HepG2 (cell line): Measurements from ENCODE around the gene RHD. TPM values are rescaled to one million over a fixed set of nuclear protein-coding genes. Genes with fewer than 3 reads are reported as not detected.

Experiments used
- AGO1 ChIP-seq: fragments of 200-400 bp; formaldehyde crosslinking; IDR thresholded peaks from 2 replicates; pipeline ENCODE4 v1.6.1; 2017; ENCODE audit warnings: mild to moderate bottlenecking, low read depth, low read length, moderate library complexity; ENCODE audit not compliant: poor library complexity, severe bottlenecking
- ELF3 ChIP-seq: IDR thresholded peaks from 2 replicates; pipeline ENCODE4 v1.6.1; 2016; ENCODE audit warnings: missing genetic modification reagents, missing compliant biosample characterization
- FOXK1 ChIP-seq: sonication (generic); formaldehyde crosslinking; IDR thresholded peaks from 2 replicates; pipeline ENCODE4 v1.4.0; 2020; ENCODE audit warnings: low read depth, missing genetic modification reagents, borderline replicate concordance
- HNF4G ChIP-seq, 2 experiments: sonication (generic) in 1 of 2; formaldehyde crosslinking in 1 of 2; IDR thresholded peaks; 2 replicates each; pipeline versions ENCODE4 v1.4.0 to v1.6.1; 2011 to 2020; ENCODE audit warnings: borderline replicate concordance in 2 of 2, low read depth in 2 of 2, mild to moderate bottlenecking in 2 of 2, low read length in 1 of 2, missing genetic modification reagents in 1 of 2, moderate library complexity in 1 of 2
- KDM1A ChIP-seq: IDR thresholded peaks from 2 replicates; pipeline ENCODE4 v1.6.1; 2016; ENCODE audit warnings: missing compliant biosample characterization
- MBD4 ChIP-seq: IDR thresholded peaks from 2 replicates; pipeline ENCODE4 v1.6.1; 2012; ENCODE audit warnings: low read length, inconsistent platforms, borderline replicate concordance
- MYNN ChIP-seq: sonication (generic); formaldehyde crosslinking; IDR thresholded peaks from 2 replicates; pipeline ENCODE4 v1.4.0; 2020; ENCODE audit warnings: mild to moderate bottlenecking, low read depth, missing genetic modification reagents
- NCOA2 ChIP-seq: sonication (generic); formaldehyde crosslinking; IDR thresholded peaks from 2 replicates; pipeline ENCODE4 v1.8.0; 2022; ENCODE audit warnings: inconsistent platforms
- NFE2L2 ChIP-seq: fragments of 150-350 bp; IDR thresholded peaks from 2 replicates; pipeline ENCODE4 v1.6.1; 2014; ENCODE audit warnings: low read length
- NR2F2 ChIP-seq: IDR thresholded peaks from 2 replicates; pipeline ENCODE4 v1.6.1; 2012; ENCODE audit warnings: low read depth, inconsistent platforms, borderline replicate concordance
- NR3C1 ChIP-seq: sonication (generic); formaldehyde crosslinking; IDR thresholded peaks from 2 replicates; pipeline ENCODE4 v1.4.0; 2020; ENCODE audit warnings: missing genetic modification reagents
- NRL ChIP-seq: sonication (generic); formaldehyde crosslinking; IDR thresholded peaks from 2 replicates; pipeline ENCODE4 v1.5.0; 2020; ENCODE audit warnings: missing genetic modification reagents, mild to moderate bottlenecking, moderate library complexity, borderline replicate concordance
- PCBP2 ChIP-seq: fragments of 200-400 bp; formaldehyde crosslinking; optimal IDR thresholded peaks from 2 replicates; pipeline ENCODE3; 2018; ENCODE audit warnings: low read length, low read depth; ENCODE audit not compliant: poor library complexity, severe bottlenecking
- SRSF9 ChIP-seq: fragments of 200-400 bp; formaldehyde crosslinking; IDR thresholded peaks from 2 replicates; pipeline ENCODE4 v1.6.1; 2018; ENCODE audit warnings: borderline replicate concordance, mild to moderate bottlenecking, low read depth, low read length; ENCODE audit not compliant: insufficient read depth, poor library complexity, severe bottlenecking
- TAF1 ChIP-seq: sonication (generic); formaldehyde crosslinking; IDR thresholded peaks from 2 replicates; pipeline ENCODE4 v1.4.0; 2020; ENCODE audit warnings: missing genetic modification reagents
- TEAD3 ChIP-seq: optimal IDR thresholded peaks from 2 replicates; pipeline ENCODE3; 2016; ENCODE audit warnings: borderline replicate concordance
- ZNF337 ChIP-seq: sonication (generic); formaldehyde crosslinking; IDR thresholded peaks from 2 replicates; pipeline ENCODE4 v1.5.1; 2020; ENCODE audit warnings: missing genetic modification reagents, low read depth, mild to moderate bottlenecking, borderline replicate concordance
- ZNF549 ChIP-seq: sonication (generic); formaldehyde crosslinking; IDR thresholded peaks from 2 replicates; pipeline ENCODE4 v1.5.0; 2020; ENCODE audit warnings: missing genetic modification reagents
- ZNF567 ChIP-seq: sonication (generic); formaldehyde crosslinking; IDR thresholded peaks from 2 replicates; pipeline ENCODE4 v1.8.1; 2023; ENCODE audit warnings: mild to moderate bottlenecking, missing genetic modification reagents, borderline replicate concordance
- ZNF572 ChIP-seq: sonication (generic); formaldehyde crosslinking; IDR thresholded peaks from 2 replicates; pipeline ENCODE4 v1.5.1; 2020; ENCODE audit warnings: mild to moderate bottlenecking, missing genetic modification reagents
- ZNF749 ChIP-seq: sonication (generic); formaldehyde crosslinking; IDR thresholded peaks from 2 replicates; pipeline ENCODE4 v1.8.0; 2022; ENCODE audit warnings: mild to moderate bottlenecking, missing genetic modification reagents, moderate library complexity, borderline replicate concordance
- polyA plus RNA-seq, 8 experiments: library from polyadenylated mRNA; depleted of rRNA in 3 of 8; stranded (reverse) in 7 of 8; unstranded in 1 of 8; fragments of >200 nt; fragmentation: Illumina TruSeq in 4 of 8; extraction: Trizol in 4 of 8; gene quantifications; 2 replicates each; pipeline versions ENCODE4 v1.2.1 to v1.2.3, GENCODE V29; 2011 to 2016; ENCODE audit warnings: low read depth in 4 of 8, missing spikeins in 1 of 8, mixed read lengths in 1 of 8; ENCODE audit not compliant: insufficient read depth in 1 of 8
- total RNA-seq, 5 experiments: library from RNA; depleted of rRNA; stranded (reverse); fragments of >200 nt; fragmentation: Illumina TruSeq; extraction: Trizol; gene quantifications; 2 replicates each; pipeline ENCODE4 v1.2.3, GENCODE V29; 2016; ENCODE audit warnings: low read depth in 1 of 5
- TF ChIP-seq, protein P1 (sequence below): sonication (generic); formaldehyde crosslinking; IDR thresholded peaks from 2 replicates; pipeline ENCODE4 v1.4.0; 2020; ENCODE audit warnings: missing genetic modification reagents
- TF ChIP-seq, protein P2 (sequence below): sonication (generic); formaldehyde crosslinking; IDR thresholded peaks from 2 replicates; pipeline ENCODE4 v1.5.0; 2020; ENCODE audit warnings: missing genetic modification reagents, mild to moderate bottlenecking, borderline replicate concordance
- TF ChIP-seq, protein P3 (sequence below), 2 experiments: IDR thresholded peaks; 2 replicates each; pipeline ENCODE4 v1.6.1; 2011 to 2012; ENCODE audit warnings: low read length in 2 of 2, borderline replicate concordance in 1 of 2, low read depth in 1 of 2, mild to moderate bottlenecking in 1 of 2, moderate library complexity in 1 of 2

RHD gene
- total and polyA plus RNA-seq, 2 of the 13 experiments (the other 11 are each of a cell fraction or from before 2014, with no cell fraction given): not detected

DNA sequence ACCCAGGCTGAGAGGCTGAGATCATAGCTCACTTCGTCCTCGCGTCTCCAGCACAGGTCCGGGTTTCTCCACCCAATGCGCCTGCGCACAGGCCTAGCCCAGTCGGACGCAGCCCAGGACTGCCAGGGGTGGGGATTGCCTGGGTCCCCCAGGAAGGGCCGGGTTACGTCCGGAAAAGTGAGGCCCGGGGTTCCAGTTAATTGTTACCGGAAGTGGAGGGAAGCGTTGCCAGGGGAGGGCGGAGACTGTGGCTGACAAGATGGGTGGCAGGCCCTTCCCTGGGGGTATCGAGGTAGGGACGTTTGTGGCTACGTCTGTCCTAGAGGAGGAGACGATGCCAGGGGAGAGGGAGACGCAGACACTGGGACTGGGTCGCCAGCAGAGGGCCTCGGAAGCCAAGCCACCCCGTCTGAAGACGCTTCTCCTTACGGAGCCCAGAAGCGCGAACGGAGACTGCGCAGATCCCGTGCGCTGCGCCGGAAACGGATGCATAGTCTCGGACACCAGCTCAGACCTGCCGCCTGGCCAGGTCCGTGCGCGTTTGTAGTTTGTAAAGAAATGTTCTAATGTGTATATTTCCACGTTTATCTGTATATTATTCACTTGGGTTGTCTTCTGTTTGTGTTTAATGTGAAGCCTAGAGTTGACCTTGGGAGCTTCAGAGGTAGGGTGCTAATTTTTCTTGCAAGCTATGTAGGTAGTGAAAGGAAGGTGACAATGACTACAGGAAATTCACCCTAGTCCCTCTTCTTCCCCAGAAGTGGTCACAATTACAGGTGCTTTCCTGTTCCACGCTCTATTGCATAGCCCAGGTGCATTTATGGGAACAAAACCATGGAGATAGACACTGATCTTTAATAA is 32.4 kb upstream of the RHD start (continued):
- TF ChIP-seq, protein P1, sequence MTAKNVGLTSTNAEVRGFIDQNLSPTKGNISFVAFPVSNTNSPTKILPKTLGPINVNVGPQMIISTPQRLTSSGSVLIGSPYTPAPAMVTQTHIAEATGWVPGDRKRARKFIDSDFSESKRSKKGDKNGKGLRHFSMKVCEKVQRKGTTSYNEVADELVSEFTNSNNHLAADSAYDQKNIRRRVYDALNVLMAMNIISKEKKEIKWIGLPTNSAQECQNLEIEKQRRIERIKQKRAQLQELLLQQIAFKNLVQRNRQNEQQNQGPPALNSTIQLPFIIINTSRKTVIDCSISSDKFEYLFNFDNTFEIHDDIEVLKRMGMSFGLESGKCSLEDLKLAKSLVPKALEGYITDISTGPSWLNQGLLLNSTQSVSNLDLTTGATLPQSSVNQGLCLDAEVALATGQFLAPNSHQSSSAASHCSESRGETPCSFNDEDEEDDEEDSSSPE (CRISPR knock-in tag): no peak; the same call in none of the 2 replicates
- no peak for TF ChIP-seq NFE2L2
- TF ChIP-seq NR2F2: no peak
- TF ChIP-seq, protein P2, sequence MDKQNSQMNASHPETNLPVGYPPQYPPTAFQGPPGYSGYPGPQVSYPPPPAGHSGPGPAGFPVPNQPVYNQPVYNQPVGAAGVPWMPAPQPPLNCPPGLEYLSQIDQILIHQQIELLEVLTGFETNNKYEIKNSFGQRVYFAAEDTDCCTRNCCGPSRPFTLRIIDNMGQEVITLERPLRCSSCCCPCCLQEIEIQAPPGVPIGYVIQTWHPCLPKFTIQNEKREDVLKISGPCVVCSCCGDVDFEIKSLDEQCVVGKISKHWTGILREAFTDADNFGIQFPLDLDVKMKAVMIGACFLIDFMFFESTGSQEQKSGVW (CRISPR knock-in tag): no peak
- TF ChIP-seq MYNN: no peak
- TF ChIP-seq, protein P3, sequence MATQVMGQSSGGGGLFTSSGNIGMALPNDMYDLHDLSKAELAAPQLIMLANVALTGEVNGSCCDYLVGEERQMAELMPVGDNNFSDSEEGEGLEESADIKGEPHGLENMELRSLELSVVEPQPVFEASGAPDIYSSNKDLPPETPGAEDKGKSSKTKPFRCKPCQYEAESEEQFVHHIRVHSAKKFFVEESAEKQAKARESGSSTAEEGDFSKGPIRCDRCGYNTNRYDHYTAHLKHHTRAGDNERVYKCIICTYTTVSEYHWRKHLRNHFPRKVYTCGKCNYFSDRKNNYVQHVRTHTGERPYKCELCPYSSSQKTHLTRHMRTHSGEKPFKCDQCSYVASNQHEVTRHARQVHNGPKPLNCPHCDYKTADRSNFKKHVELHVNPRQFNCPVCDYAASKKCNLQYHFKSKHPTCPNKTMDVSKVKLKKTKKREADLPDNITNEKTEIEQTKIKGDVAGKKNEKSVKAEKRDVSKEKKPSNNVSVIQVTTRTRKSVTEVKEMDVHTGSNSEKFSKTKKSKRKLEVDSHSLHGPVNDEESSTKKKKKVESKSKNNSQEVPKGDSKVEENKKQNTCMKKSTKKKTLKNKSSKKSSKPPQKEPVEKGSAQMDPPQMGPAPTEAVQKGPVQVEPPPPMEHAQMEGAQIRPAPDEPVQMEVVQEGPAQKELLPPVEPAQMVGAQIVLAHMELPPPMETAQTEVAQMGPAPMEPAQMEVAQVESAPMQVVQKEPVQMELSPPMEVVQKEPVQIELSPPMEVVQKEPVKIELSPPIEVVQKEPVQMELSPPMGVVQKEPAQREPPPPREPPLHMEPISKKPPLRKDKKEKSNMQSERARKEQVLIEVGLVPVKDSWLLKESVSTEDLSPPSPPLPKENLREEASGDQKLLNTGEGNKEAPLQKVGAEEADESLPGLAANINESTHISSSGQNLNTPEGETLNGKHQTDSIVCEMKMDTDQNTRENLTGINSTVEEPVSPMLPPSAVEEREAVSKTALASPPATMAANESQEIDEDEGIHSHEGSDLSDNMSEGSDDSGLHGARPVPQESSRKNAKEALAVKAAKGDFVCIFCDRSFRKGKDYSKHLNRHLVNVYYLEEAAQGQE (IDR thresholded peaks at IDR 0.05; ENCODE audit: borderline replicate concordance in 1 of 2, low read depth in 1 of 2, low read length in 2 of 2): no peak; a peak in 1 of 4 replicates
- TF ChIP-seq KDM1A (CRISPR knock-in tag): no peak
- TF ChIP-seq ELF3 (CRISPR knock-in tag): peak; percentile 57
- TF ChIP-seq SRSF9: no peak
- peak; percentile 61 for TF ChIP-seq TAF1 (CRISPR knock-in tag)
- TF ChIP-seq HNF4G (IDR thresholded peaks at IDR 0.05; ENCODE audit: borderline replicate concordance, low read depth, low read length): no peak
- TF ChIP-seq HNF4G (CRISPR knock-in tag; IDR thresholded peaks at IDR 0.05; ENCODE audit: borderline replicate concordance, low read depth): 0 out of 2 replicates have a peak, but pooled peaks have one; percentile 21
- TF ChIP-seq ZNF749: no peak; the same call in 1 of the 2 replicates
- TF ChIP-seq FOXK1 (CRISPR knock-in tag): no peak
- TF ChIP-seq AGO1: peak; percentile 98
- no peak for TF ChIP-seq NR3C1 (CRISPR knock-in tag)
- TF ChIP-seq ZNF572 (CRISPR knock-in tag): no peak
- TF ChIP-seq NRL (CRISPR knock-in tag): peak; percentile 91
- TF ChIP-seq NCOA2 (CRISPR knock-in tag): peak; percentile 27
- TF ChIP-seq MBD4: no peak
- TF ChIP-seq ZNF567 (CRISPR knock-in tag): no peak
- no peak for TF ChIP-seq ZNF337 (CRISPR knock-in tag)
- no peak for TF ChIP-seq TEAD3 (CRISPR knock-in tag)
- TF ChIP-seq ZNF549 (CRISPR knock-in tag): no peak
- no peak for TF ChIP-seq PCBP2
